ELF-1 (cell line): ENCODE data around the gene AK8.

Source experiments
- DNase-seq: peaks from one replicate; pipeline ENCODE4 v3.0.0-alpha.2; 2016; ENCODE audit warnings: low read depth, low spot score

Gene AK8, protein sequence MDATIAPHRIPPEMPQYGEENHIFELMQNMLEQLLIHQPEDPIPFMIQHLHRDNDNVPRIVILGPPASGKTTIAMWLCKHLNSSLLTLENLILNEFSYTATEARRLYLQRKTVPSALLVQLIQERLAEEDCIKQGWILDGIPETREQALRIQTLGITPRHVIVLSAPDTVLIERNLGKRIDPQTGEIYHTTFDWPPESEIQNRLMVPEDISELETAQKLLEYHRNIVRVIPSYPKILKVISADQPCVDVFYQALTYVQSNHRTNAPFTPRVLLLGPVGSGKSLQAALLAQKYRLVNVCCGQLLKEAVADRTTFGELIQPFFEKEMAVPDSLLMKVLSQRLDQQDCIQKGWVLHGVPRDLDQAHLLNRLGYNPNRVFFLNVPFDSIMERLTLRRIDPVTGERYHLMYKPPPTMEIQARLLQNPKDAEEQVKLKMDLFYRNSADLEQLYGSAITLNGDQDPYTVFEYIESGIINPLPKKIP

DNA sequence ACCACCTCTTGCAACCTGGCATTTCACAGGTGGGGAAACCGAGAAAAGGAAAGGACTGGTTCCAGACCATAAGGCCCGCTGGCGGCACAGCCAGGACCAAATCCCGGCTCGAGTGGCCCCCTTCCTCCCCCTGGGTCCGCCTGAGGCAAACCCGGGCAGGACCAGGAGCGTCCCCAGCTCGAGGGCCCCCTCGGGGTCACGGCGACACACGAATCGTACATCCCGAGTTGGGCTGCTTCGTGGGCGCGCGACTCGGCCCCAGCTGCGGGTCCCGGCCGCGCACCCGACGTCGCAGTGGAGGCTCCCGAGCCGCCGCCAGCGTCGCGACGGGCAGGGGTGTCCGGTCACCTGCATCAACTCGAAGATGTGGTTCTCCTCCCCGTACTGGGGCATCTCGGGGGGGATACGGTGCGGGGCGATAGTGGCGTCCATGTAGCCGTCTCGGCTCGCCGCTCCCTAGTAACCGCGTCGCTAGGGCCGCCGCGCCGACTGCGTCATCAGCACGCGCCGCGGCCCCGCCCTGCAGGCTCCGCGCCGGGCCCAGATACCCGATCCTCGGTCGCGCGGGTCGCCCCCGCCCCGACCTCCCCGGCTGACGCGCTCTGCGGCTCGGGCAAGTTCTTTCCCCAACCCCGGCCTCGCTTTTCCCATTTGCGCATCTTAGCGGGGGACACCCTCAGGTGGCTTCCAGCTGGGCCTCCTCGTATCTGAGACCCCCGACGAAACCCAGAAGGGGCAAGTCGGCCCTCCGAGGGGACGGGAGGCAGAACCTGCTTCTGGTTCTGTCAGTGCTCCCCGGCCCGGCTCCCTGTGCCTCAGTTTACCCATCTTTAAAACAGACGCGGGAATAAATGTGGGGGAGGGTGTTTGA is at the start of gene AK8:
TSS of gene AK8 (minus strand) at position 461 of the 871 bp plus-strand sequence. CDS start at position 432, 29 bp downstream.
- DNase-seq = peak; percentile 85

DNA sequence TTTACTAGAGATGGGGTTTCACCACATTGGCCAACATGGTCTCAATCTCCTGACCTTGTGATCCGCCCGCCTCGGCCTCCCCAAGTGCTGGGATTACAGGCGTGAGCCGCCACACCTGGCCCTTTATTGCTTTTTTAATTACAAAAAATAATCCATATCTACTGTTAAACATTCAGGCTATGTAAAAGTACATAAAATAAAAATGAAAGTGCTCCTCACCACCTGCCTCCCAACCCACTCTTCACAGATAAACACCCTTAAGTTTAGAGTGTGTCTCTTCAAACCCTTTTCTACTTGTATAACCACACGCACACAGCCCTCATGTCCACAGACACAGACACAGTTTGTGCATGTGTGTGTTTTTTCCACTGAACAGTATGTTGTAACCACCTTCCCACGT is 49.6 kb upstream of the AK8 start:
- no peak for DNase-seq

DNA sequence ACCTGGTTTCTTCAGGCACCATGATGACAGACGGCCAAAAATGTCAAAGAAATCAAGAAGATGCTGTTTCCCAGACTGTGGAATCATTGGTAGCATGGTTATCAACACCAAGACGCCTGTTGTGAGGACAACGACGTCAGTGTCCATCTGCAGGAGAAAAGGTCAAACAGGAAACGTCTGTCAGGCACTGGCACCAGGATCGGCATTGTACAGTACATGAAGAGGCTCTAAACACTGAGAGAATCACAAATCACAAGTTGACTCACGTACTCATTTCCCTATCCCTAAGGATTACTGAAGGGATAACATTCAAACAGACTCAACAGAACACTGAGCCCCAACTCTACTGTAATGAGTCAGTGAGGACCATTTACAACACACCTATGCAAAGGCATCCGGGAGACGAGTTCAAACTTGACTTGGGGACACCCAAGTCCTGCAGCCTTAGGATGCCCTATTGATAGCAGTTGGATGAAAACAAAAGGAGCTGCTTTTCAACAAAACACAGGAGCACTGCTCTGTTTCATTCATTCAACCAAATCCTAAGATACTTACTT is 45.3 kb upstream of the AK8 start:
- no peak for DNase-seq

DNA sequence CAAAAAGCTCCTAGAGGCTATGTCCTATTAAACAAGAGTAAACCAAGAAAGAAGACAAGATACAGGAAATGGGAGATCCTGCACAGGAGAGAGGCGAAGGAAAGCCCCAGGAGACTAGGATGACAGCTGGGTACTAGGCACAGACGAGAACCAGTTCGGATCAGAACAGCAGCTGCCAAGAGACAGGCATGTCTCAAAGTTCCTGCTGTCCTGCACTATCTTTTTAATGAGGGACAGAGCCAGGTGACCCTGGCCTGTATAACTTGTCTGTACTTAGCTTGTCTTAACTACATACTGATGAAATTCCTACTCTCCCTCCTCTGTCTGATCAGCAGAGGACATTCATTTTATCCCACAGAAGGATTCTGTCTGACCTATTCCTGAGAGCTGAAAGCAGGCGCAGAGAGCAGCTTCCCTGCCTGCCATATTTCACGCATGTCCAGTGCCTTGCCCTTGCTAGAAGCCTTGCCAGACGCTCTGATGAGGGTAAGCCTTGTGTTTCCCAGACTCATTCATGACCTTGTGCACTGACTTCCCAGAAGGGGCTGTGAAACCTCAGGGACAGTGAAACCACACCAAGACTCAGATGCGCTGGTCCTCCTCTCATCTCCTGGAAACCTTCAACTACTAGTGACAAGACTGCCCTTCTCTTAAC is 41.7 kb upstream of the AK8 start:
- no peak for DNase-seq

DNA sequence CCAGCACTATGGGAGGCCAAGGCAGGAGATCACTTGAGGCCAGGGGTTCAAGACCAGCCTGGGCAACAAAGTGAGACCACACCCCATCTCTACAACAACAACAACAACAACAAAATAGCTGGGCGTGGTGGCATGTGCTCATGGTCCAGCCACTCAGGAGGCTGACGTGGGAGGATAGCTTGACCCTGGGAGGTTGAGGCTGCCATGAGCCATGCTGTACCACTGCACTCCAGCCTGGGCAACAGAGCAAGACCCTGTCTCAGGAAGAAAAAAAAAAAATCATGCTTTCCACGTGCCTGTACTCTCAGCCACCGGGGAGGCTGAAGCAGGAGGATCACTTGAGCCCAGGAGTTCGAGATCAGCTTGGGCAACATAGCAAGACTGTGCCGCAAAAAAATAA is 36.8 kb upstream of the AK8 start:
- DNase-seq = no peak

DNA sequence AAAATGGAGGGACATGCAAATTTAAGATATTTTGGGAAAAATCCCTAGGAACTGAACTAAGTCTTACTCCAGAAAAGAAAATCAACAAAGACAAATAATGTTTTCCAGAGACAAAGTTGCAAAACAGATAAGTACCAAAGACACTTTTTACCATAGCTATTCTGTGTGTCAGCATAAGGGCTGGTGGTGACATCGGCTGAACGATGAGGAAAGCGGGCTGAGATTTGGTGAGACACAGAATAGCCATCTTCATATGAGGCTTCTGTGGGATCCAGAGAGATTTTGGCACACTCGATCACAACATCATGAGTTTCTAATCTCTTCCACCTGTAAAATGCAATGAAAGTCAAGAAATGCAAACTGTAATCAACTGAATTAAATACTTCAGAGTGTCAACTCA is 34.0 kb upstream of the AK8 start:
- DNase-seq = no peak

DNA sequence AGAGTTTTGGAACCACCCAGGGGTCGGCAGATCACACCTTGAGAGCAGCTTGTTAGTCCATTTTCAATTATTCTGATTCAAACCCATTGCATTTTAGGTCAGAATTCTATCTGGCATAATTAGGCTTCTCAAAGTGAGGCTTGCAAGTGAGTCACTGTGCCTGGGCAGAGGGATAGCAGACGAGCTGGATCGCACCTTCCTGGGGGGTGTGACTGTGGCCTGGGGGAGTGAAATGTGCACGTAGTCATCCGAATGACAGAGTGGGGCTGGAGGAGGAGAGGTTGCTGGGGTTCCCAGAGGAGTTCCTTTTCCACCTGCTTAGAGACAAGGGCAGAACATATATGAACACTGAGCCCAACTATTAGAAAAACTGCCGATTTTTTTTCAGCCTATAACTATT is 32.3 kb upstream of the AK8 start:
- DNase-seq = no peak

DNA sequence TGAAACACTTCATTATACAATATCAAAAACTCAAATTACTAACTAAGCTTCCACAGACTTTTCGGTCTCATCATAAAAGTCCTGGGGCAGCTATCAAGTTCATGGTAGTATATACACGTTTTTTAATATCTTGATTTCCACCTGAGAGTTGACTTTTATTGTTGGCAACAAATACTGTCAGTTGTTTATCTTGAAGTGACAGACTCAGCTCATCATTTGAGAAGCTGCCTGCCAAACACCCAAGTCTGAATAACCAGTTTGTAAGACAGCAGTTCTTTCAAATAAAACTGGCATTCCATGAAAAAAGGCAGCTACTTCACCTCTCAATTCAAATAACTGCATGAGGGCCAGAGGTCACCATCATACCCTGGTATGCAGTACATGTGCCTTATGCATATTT is 31.2 kb upstream of the AK8 start:
- DNase-seq = no peak

DNA sequence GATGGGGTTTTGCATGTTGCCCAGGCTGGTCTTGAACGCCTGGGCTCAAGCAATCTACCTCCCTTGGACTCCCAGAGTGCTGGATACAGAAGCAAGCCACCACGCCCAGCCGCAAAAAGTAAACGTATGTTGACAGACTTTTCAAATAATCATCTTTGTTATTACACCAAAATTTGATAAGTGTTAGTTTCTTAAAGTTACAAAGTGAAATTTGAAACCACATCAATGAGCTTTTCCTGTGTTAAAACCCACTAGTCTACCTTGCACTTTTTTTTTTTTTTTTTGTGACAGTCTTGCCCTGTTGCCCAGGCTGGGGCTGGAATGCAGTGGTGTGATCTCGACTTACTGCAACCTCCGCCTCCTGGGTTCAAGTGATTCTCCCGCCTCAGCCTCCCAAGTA is 30.6 kb upstream of the AK8 start:
- no peak for DNase-seq

DNA sequence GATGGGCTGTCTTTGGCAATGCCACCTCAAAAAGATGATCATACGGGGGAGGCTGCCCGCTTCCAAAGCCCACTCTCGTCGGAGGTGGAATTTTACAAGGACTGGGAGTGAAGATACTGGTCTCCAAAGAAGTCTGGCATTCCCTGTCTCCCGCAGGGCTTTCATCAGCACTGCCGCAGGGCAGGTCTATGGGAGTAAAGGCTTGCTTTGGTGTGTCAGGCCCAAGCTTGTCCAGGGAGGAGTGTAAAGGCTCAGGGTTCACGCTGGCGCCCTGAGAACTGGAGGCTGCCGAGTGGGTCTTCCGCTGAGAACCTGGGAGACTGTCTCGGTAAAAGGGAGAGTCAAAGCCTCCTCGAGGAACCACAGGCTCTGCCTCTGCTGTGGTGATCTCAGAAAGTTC is 27.6 kb upstream of the AK8 start:
- no peak for DNase-seq

DNA sequence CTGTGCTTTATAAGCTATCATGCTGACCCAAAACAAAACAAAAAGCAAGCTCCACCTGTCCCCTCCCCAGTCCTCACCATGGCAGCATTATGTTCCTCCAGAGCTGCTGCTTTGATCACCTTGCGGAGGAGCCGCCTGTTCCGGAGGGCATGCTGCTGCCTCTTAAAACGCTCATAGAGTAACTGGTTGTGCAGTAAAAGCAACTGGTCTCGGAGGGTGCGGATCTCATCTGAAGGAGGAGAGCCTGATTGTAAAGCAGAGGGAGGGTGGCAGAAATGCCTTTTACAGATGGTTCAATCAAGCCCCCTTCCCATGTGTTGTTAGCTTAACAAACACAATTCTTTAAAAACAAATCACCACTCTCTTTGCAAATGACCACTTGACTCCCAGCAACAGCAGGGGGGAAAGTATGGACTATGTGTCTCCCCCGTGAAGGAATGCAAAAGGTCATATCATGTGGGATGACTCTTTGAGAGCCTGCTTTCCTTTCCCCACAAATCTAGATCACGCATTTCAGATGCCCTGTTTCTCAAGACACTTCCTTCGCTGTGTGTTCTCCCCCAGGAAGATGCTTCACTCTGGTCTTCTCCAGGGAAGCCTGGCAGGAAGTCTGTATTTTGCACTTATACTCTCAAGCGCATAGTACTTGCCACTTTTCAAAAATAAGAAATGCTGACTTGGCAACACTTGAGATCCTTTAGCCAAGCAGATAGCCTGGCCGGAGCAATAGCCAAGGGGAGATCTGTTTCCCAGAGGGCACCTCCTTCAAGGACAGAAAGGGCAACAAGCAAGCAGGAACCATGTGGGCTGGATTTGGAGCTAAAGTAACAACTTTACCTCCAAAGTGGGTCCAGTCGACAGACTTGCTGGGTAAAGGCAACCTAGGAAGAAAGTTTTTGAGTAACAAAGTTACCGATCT is 25.7 kb upstream of the AK8 start:
- DNase-seq = peak; percentile 40

DNA sequence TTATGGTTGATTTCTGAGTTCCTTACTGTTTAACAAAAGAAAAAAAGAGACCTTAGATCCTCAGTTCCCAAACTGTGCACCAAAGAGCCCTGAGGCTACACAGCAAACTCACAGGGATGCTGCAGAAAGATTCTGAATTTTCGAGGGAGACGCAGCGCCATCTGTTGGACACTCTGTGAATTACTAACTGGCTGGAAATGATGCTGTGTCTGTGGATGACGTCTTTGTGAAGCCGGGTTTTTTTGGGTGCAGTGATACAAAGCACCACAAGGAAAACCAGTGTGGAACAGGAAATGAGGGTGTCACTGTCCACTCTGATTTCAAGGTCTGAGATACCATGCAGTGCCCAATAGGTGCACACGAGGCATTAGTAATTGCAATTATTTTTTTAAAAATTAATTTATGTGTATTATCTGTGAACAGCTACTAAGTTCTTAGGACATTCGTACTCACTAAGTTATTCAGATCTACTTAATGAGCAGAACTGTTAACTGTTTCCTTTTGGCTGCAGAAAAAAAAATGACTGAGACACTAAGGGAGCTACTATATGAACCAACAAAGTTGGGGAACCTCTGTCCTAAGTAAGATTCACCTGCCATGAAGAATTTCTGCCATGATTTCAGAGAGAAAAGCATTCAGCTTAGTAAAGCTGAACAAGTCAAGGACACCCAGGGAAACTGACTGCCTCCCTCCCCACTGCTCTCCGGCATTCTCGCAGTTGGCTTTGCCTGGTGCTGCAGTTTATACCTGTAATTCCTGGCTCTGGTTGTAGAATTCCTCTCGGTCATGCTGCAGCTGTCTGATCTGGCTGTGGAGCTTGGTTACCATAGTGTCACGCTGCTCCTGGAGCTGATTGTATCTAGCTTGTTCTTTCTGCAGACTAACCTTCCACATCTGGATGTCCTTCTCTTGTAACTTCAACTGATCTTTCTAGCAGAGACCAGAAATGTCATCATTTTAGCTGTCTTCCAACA is 24.1 kb upstream of the AK8 start:
- peak; percentile 93 for DNase-seq

DNA sequence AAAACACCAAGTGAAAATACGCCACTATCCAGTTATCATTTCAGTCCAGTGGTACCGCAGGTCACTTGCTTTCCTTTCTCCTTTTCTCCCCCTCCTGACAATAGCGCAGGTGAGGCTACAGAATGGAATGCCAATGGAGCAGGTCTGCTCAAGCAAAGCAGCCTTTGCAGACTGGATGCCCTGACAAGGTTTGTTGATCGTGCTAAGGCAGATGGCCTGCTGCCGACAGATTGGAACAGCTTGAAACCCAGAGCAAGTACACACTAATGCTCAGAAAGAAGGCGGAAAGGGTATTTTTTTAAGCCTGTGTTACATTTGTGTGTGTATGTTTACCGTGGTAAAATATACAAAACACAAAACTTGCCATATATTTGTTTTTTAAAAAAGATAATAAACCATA is 20.0 kb upstream of the AK8 start:
- no peak for DNase-seq

DNA sequence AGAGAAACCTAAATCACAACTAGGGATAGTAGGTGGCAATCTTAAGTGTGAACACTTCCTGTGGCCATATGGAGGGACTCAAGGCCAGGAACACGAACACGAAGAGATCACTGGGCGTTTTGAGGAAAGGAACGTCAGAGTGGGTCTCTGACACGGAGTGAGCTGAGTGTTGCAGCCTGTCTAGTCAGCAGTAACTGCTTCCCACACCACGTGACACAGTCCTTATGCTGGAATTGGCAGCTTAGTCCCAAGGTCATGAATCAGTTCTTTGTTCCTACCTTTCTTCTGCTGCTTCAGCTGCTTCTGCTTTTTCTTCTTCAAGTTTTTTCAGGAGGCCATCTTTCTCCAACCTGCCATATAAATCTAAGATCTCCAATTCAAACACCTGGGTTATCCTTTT is 18.8 kb upstream of the AK8 start:
- DNase-seq = no peak

DNA sequence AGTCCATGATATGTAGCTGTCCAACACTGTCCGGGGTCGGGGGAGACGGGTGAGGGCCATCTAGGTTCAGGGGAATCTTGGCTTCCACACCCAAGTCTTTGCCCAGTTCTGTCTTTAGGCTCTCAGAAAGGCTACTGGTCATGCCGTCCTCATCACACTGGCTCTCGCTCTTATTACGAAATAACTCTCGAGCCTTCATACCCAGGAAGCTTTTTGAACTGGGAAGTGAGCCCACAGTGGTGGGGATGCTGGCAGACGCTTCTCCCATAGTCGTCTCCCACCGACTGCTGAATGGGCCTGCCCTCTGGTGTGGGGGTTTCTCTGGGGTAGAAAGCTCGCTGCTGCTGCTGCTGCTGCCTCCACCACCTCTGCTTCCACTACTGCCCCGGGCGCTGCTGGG is 18.2 kb upstream of the AK8 start:
- no peak for DNase-seq

DNA sequence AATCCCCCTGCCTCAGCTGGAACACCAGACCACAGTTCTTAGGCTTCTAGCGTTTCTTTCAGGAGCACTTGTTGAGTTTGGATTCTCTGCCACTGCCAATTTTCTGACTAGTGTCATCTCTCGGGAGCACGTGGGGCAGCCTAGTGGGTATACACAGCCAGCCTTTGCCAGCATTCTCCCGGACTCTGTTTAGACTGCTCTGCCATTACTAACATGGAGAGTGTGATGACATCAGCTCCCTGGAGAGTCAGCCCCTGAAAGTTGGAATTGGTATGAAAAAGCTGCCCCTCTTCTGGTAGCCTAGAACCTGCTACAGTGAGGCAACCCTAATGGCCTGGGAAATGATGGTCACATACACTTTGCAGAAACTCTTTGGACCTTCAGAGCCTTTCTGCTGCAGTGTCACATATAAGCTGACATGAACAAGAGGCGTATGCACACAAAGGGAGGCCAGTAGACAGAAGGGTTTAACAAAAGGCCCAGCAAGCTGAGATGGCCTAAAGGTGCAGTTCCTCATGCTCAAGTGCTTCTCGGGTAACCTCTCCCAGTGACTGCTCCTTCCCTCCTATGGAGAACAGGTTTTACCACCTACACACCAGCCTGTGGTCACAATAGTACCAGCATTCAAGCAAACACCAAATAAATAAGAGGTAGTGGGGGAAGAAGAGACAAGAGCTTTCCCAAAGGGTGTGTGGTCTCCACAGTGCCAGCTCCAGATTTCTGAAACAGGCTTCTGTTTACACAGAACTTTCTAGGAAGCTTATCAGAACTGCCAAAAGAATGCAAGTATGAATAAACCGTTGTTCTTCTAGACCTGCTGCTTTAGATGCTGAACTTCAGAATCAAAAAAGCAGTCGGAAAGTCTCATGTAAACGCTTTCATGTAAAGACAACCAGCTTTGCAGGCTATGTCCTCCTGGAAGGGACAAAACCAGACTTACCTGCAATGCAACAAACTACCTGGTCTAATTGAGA is 17.1 kb upstream of the AK8 start:
- DNase-seq = peak; percentile 33

DNA sequence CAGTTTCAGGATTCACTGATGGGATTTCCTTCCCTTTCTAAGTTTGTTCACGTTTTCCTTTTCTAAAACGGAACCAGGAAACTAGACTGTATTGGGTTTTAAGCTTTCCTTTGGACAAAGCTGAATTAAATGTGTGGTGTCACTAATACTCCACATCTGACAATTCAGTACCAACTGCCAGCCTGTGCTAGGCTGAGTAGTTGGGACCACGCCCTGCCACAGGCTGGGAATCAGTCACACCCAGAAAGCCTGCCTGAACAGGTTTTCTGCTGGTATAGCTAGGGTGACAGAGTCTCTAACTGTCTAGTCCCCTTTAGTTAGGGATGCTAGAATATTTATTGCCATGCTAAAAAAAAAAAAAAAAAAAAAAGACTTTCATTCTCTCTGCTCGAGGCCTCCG is 16.3 kb upstream of the AK8 start:
- no peak for DNase-seq

DNA sequence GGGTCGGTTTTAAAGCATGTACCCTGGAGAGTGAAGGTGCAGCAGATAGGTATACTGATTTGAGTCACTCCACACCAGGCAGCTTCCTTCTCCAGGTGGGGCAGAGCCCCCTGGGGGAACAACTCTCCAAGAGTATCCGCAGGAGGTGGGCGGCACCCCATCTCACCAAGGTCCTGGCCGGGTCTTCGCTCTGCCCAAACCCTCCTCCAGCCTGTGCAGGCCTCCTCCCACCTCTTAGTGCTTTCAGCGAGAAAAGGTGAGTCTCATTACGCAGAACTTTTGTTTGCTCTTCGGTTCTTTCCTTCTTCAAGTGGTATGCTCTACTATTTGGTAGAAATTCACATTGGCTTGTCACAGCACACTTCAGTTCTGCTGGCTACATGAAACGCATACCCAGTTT is 14.3 kb upstream of the AK8 start:
- DNase-seq = no peak
